Adrenal gland (tissue), 5 donors: ENCODE results near the gene VCX2.
"Not testable (repeated sequence)": the region's sequence is repeated elsewhere in the genome, so short reads cannot be mapped to it uniquely, and the experiment has no call there.

Experiments used
- CTCF ChIP-seq, 6 experiments: fragments of 450-650 bp in 4 of 6; fragments of 200-600 bp in 2 of 6; sonication (generic) in 1 of 6; IDR thresholded peaks; 1 replicate in 5 of 6; 2 replicates in 1 of 6; pipeline versions ENCODE4 v1.5.1 to v1.8.0; 2016 to 2021; ENCODE audit warnings: antibody characterized with exemption in 6 of 6, mild to moderate bottlenecking in 2 of 6, moderate library complexity in 1 of 6
- POLR2A ChIP-seq, 2 donors: fragments of 450-650 bp; IDR thresholded peaks; one replicate each; pipeline ENCODE4 v1.6.1; 2017; ENCODE audit warnings: antibody characterized with exemption in 2 of 2, mild to moderate bottlenecking in 2 of 2, moderate library complexity in 1 of 2
- donor health status: DM: no; HTN: no; CAD: no.

- not testable (repeated sequence) for TF ChIP-seq POLR2A, CTCF (IDR thresholded peaks at IDR 0.05)
These were observed at the start of gene VCX2 for GRCh38 chrX:8171169-8171568.
